GM18909 (cell line): ENCODE results near the gene GALNT2.
A peak's percentile ranks its signal among the peaks of the same experiment; 100 is the strongest.

ENCODE experiments used
- ATAC-seq: cut with Tn5 transposase; IDR thresholded peaks from one replicate; pipeline ENCODE4 v1.9.1; 2021; ENCODE audit warnings: mild to moderate bottlenecking; ENCODE audit not compliant: unreplicated experiment, poor library complexity

GALNT2 gene

DNA sequence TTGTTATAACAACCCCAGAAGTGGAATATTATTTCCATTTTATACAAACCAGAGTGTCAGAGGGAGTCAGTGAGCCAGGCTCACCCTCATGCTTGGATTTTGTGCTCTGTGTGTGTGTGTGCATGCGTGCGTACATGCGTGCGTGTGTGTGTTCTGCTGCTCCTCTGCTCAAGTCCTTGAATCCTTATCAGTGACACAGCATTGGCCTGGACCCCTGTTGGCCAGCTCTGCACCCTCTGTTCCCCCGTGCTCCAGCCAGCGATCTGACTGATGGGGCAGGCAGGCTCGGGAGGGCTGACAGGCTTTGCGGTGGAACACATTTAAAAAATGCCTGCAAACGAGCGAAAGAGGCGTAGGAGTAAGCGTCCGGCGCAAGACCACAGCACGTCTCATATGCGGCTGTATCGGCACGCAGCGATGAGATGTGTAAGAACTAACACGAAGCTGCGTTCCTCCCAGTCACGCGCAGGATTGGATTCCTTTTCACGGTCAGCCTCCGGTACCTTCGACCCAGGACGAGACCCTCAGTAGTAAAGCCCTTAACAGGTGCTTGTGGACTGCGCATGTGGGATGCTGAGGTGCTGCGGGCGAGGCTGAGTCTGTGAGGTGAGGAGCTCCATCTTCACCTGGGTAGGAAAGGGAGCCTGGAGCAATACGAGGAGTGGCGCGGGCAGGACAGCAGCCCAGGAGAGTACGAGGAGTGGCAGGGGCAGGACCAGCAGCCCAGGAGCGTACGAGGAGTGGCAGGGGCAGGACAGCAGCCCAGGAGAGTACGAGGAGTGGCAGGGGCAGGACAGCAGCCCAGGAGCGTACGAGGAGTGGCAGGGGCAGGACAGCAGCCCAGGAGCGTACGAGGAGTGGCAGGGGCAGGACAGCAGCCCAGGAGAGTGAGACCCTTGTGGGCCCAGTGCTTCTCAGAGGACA is 130.9 kb downstream of the GALNT2 start:
- ATAC-seq = no peak

DNA sequence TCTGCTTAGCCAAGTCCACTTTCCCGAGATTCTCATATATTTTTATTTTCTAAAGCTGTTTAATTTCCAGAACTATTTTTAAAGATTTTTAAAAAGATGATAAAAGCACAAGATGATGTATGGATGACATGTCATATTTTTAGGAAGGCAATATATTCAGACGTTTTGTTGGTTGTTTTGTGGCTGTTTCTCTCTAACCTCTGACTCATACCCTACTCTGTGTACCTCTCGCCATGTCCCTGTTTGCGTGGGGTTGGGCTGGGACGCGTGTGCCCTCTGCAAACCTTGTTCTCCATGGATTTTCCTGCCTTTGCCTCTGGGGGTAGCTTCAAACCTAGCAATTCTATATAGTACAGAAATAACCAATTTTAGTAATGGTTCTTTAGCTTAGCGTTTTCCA is 132.0 kb downstream of the GALNT2 start:
- no peak for ATAC-seq

DNA sequence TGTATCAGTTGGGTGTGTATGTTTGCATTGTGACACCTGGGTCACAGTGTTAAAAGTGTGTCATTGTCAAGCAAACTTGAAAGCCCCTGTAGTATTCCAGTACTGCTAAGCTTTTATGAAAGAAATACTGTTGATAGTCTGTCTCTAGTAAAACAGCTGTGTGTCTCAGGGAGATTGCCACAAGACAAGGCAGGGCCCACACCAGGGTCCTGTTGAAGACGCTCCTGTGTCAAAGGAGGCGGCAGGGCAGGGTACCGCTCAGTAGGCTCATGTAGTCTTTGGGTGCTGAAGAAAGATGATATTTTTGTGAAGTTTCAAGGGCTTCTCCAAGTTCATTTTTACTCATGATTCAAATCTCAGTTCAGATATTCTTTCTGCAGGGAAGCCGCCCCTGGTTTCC is 132.5 kb downstream of the GALNT2 start:
- no peak for ATAC-seq

DNA sequence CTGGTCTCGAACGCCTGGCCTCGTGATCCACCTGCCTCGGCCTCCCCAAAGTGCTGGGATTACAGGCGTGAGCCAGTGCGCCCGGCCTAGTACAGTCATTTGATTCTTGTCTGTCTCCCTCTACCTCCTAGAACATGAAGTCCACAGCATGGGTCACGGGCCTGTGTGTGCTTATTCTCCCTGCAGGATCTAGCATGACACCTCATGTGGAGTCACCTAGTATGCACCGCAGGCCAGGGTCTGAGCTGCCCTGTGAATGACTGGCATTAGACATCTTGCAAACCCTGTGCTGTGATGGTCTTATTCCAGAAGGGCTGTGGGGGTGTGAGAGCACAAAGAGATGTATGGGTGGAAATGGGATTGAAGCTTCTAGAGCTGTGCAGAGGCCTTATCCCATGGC is 133.2 kb downstream of the GALNT2 start:
- ATAC-seq = no peak

DNA sequence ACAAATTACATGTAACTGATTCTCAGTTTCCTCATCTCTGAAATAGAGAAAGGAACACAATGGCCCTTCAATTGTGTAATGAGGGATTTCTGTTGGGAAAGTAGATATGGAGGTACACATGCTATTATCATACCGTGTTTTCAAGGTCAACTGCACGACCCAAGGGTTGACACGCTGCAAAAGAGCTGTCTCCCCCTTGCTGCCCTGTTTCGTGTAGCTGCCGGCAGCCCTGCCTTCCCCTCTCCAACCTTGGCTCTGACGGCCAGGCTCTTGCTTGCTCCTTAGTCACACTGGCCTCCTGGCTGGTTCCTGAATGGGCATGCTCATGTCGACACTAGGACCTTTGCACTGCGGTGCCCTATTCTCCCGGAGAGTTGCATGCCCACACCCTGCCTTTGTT is 134.4 kb downstream of the GALNT2 start:
- ATAC-seq = no peak

DNA sequence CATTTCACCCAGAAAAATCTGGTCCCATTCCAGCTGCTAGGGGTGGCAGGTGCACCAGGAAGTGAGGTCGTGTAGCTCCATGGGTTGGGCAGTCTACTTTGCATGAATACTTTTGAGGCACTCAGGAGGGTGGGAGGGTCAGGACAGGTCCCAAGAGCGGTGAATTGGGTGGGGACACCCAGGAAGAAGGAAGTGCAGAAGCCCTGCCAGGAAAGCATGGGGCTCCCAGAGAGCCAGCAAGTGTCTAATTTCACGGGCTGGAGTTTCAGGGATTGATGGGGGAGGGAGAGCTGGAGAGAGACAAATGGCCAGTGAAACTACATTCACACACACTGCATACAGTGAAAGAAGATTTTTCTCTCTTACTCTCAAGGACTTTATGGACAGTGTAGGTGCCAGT is 137.8 kb downstream of the GALNT2 start:
- no peak for ATAC-seq

DNA sequence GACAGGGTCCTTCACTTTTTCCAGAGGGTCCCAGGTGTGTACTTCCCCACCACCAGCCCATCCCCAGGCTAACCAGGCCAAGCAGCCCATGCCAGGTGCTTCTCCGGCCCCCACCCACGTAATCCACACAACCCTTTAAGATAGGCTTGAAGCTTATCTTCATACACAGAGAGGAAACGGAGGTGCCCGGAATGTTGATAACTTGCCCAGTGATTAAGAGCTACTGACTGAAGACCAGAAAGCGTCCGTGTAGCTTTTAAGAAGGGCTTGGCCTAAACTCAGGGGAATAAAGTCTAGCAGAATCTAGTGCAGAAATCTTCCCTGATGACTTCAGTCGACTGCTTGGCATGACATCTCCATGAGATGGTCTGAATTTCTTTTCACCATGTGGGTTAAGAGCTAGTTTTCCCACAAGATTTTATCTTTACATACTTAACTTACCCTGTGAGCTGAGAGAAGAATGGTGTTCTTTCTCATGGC is 138.7 kb downstream of the GALNT2 start:
- no peak for ATAC-seq

DNA sequence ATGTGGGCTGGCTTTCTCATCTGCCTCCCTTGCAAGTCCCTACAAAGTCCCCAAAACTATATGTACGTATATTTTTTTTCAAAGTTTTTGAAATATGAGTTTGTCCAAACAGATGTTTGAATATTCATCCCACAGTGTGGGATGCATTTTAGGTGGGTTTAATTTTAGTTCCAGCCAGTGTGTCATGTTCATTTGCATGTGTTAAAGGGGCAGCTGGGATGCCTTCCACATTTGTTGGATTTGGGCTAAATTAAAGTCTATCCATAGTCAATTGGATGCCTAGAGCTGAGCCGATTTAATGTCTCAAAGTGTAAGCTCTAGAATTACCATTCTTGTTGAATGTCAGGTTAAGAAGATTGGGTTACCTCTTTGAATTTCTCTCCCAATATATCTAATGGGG is 139.2 kb downstream of the GALNT2 start:
- no peak for ATAC-seq

DNA sequence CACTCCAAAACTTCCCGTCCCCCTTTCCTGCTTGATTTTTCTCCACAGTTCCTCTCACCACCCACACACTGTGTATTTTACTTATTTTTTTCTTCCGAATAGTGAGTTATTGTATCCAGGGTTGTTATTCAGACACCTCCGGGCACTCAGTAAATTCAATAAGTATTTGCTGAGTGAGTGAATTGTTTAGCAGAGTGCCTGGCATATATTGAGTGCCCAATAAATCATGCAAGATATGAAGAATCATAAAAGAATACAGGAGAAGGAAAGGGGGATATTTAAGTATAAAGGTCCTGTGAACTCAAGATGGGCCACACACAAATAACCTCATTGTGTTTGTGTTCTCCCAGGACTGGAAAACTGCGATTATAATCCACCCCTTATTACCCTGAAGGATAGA is 139.9 kb downstream of the GALNT2 start:
- no peak for ATAC-seq

DNA sequence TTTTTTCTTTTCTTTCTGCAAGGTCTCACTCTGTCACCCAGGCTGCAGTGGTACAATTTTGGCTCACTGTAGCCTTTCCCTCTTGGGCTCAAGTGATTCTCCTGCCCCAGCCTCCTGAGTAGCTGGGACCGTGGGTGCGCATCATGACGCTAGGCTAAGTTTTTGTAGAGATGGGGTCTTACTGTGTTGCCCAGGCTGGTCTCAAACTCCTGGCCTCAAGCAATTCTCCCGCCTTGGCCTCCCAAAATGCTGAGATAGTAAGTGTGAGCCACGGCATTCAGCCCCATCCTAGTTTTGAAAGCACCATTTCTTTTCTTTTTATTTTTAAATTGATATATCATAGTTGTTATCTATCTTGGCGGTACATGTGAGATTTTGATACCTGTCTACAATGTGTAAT is 140.6 kb downstream of the GALNT2 start:
- no peak for ATAC-seq

DNA sequence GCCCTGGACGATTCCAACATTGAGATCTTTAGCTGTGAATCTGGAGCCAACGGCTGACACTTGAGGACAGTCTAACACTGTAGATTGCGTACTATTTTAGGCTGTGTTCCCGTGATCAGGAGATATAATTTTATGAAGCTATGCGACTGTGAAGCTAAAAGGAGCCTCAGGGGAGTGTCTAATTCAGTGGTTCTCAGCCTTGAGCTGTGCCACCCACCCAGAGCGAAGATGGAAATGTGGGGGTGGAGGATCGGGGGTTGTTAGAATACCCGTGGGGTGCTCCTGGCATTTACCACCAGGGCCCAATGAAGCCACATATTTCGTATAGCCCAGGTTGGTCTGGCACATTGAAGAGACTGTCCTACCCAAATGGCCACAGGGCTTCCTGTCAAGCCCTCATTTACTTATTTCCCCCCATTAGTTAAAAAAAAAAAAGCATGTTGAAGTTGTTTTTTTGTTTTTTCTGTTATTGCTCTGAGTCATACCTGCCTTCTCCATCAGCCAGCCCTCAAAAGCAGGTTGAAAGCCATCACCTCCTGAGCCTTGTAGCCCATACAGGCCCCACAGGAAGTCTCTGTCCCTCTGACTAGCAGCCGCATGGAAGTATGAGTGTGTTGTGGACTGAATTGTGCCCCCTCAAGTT is 141.7 kb downstream of the GALNT2 start:
- ATAC-seq = peak; percentile 47

DNA sequence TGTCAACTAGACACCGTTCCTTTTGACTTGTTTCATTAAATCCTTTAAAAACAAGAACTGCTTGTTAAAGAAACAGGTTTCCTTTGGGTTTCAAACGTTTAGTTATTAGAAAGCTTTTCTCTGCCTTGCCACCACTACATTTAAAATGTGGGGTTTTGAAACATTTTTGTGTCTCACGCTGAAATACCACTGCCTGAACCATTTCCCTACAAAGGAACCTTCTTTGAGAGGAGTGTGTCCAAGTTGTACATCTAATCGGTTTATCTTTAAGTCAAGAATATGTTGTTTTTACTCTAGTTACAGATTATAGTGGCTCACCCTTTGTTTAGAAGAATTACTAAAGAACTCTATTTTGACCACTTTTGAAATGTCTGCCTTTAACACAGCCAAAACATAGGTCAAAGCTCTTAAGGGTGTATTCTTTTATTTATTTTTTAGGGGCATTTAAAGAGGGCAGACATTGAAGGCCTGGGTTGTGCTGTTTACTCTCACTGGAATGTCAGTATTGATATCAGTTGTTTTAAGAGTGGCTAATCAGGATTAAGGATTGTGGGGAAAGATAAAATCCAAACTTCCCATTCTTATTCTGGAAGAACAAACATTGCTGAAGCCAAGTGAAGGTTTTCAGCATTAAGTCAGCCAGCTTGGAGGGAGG is 143.4 kb downstream of the GALNT2 start:
- ATAC-seq = no peak

DNA sequence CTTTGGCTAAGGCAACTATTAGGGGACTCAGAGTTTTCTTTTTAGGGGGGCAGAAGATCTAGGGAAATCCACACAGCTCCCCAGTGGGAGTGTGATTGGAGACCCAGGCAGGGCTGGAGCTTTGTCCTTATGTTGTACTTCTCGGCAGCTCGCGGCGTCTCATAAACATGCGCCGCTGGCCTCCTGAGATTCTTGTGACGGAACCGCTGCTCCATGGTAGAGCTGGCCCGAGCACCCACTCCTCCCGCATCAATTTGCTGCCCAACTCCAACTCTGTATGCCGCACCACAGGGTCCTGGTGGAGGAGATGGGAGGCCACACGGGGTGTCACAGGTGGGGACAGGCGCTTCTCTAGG is 143.9 kb downstream of the GALNT2 start:
- no peak for ATAC-seq

DNA sequence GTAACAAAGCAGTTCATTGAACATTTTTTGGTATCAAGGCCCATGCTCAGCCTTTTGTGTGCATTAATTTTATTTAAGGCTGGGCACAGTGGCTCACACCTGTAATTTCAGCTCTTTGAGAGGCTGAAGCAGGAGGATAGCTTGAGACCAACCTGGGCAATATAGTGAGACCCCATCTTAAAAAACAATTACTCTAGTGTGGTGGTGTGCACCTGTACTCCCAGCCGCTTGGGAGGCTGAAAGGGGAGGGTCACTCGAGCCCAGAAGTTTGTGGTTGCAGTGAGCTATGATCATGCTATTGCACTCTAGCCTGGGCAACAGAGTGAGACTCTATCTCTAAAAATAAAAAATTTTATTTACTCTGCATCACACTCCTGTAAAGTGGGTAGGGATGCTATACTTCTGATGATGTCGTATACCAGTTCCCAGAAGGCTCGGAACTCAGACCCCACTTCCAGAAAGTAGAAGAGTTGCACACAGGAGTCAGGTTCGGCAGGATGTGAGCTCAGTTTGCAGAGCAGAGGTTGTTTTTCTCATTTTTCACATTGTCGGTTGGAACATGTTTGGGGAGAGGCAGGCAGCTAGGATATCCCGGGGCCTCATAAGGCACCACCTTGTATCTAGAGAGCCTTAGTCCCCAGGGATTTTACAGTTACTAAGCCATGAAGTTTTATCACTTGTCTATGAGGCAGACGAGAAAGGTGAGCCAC is 144.6 kb downstream of the GALNT2 start:
- no peak for ATAC-seq

DNA sequence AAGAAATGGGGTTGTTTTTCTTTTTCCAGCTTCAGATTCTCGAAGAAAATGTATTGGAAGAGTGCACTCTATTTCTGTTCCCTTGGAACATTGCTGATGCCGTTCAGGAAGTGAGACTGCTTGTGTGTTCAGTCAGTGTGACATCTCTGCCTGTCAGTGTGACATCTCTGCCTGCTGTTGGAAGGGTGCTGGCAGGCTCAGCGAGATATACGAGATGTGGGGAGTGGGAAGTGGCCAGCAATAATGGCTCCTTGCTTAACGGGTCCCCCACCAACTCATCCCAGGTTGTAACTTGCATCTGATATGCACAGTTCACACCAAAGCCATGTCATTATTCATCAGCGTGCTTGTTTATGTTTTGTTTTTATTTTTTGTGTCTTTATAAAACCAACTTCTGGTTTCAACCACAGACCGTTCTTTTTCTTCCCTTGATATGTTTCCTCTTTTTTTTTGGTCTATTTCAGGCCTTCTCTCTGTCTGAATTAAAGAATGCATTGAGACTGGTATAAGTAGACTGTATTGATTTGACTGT is 145.4 kb downstream of the GALNT2 start:
- ATAC-seq = peak; percentile 39

DNA sequence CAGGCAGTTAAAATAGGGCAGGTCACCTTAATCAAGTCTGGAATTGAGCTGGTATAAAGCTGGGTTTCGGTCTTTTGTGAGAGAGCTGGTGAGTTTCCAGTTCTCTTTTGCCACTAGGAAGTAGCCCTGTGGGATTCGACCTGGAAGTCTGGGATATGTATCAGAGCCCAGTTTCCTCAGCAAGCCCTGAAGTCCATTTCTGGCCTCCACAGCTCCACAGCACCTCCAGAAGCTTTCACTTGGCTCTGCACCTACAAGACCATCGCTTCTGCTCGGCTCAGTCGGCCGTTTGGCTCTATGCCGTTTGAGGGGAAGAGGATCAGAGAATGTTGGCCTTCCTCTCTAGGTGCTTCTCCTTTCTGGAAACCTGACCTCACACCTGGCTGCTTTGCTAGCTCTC is 148.0 kb downstream of the GALNT2 start:
- no peak for ATAC-seq

DNA sequence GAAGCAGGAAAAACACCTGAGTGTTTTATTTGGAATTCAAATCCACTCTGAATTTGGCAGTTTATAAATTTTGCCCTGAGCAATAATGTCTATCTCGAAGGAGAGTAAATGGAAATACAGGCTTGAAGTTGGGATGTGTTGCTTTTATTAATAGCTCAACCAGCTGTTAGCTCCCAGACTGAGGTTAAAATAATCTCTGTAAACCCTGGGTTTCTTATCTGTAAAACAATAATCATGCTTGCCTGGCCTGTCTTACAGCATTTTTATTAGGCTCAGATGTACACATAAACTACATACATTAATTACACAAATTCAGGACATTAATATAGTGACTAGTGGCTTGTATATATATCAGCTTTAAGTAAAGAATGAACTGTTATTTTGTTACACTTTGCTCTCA is 148.5 kb downstream of the GALNT2 start:
- ATAC-seq = no peak

DNA sequence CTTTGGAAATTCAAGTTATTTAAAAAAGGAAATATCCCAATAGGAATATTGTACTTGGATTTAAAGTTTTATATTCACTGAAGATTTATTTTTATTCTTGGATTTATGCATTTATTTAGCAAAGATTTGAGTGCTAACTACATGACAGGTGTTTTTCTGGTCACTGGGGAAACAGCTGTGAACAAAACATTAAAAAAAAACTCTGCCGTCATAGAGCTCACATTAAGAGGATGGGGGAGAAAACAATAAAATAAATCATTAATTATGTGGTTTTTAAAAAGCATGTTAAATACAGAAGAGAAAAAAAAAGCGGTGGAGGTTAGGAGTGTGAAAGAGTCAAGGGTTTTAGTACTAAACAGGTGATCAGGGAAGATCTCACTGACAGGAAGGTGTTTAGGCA is 149.9 kb downstream of the GALNT2 start:
- no peak for ATAC-seq

DNA sequence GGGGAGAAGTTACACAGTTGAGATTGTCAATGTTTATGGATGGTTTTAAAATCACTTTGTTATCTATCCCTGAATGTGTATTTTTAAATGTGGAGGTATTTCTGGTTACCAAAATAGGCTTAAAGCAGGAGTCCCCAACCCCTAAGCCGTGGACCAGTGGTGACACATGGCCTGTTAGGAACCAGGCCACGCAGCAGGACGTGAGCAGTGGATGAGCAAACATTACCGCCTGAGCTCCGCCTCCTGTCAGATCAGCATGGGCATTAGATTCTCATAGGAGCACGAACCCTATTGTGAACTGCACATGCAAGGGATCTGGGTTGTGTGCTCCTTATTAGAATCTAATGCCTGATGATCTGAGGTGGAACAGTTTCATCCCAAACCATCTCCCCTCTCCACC is 151.6 kb downstream of the GALNT2 start:
- ATAC-seq = no peak
